ENCODE data around the gene MBOAT1.

The MBOAT1 gene

DNA sequence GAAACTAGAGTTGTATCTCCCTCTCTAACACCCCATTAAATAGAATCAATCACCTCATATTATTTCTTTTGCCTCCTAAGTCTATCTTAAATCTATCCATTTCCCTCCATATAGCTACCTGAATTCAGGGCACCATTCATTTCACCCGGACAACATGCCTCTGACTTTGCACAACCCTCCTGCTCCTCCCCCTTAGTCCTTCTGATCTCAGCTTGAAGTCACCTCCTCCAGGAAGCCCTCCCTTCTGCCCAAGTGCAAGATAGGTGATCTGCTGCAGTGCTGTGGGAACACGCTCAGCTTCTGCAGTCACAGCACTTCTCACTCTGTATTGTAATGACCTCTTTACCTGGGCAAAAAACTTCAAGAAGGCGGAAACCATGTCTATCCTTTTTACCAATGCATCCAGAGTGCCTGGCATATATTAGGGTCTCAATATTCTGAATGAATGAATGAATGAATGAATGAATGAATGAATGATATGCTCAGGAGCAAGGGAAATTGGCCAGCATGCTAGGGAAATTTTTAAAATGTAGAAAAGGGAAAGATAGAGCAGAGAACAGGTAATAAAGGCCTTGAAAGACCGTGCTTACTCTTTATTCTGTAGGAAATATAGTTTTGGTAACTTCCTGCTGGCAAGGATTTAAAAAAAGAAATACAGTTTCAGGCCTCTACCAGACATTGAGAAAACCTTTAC is 41.7 kb downstream of the MBOAT1 start:
- TF ChIP-seq, protein P1, sequence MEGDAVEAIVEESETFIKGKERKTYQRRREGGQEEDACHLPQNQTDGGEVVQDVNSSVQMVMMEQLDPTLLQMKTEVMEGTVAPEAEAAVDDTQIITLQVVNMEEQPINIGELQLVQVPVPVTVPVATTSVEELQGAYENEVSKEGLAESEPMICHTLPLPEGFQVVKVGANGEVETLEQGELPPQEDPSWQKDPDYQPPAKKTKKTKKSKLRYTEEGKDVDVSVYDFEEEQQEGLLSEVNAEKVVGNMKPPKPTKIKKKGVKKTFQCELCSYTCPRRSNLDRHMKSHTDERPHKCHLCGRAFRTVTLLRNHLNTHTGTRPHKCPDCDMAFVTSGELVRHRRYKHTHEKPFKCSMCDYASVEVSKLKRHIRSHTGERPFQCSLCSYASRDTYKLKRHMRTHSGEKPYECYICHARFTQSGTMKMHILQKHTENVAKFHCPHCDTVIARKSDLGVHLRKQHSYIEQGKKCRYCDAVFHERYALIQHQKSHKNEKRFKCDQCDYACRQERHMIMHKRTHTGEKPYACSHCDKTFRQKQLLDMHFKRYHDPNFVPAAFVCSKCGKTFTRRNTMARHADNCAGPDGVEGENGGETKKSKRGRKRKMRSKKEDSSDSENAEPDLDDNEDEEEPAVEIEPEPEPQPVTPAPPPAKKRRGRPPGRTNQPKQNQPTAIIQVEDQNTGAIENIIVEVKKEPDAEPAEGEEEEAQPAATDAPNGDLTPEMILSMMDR (IDR thresholded peaks at IDR 0.05): no peak

DNA sequence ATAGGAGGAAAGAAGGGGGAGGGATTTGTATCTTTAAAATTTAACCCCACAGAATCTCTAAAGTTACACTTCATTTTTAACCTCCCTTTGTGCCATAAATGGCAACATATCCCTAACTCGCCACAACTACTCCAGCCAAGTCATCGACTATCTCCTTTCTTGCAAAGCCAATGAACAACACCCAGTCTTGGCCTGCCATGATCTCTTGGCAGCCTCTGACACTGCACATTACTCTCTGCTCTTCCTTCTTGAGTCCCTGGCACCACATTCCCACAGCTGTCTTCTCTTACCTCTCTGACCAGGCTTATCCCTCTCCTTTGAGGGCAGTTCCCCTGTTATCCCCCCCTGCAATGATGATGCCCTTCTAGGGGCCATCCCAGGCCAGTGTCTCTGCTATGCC is 42.5 kb downstream of the MBOAT1 start:
- TF ChIP-seq, protein P1 (IDR thresholded peaks at IDR 0.05): no peak

DNA sequence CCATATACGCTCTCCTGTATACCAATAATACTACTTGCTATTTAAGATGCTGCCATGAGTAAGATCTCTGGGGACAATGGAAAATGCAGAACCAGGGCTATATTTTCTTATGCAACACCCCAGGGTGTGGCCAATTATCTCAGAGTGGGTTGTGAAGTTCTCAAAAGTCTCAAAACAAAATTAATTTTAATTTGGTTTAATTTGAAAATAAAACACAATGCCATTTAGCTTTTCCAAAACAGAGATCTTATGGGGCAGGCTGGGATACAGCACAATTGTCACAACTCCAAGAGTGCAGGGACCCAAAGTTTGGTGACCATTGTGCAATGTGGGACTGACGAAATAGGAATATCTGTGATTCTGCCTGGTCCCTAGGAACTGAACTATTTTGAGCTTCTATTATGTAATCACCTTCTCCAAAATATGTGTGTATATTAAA is 43.1 kb downstream of the MBOAT1 start:
- TF ChIP-seq, protein P1 (IDR thresholded peaks at IDR 0.05): no peak

DNA sequence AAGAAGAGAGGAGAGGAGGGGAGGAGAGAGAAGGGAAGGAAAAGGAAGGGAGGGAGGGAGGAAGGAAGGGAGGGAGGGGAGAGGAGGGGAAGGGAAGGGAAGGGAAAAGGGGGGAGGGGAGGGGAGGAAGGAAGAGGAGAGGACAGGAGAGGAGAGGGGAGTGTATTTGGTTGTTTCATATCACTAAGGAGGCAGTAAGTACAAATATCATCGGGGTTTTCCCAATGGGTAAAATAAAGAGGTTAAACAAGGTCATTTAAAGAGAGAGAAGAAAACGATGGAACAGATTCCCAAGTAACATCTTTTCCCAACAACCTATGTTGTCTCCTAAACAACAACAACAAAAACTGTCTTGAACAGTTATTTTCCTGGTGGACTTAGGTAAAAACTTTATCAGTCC is 43.6 kb downstream of the MBOAT1 start:
- TF ChIP-seq, protein P1 (IDR thresholded peaks at IDR 0.05): no peak

DNA sequence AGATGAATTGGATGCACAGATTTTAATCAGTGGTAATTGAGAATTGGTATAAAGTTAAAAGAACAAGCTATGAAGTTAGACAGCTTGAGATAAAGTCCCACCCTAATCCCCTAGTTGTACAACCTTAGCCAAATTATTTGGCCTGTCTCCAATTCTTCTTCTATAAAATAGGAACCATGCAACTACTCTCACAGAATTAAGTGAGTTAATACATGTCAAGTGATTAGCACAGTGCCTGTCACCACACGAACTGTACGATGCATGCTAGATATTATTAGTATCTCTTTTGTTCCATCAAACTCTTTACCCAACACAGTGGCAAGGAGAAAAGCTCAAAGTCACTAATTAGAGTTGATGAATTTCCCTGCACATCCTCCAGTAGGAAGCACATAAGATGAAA is 44.7 kb downstream of the MBOAT1 start:
- TF ChIP-seq, protein P1 (IDR thresholded peaks at IDR 0.05): no peak

DNA sequence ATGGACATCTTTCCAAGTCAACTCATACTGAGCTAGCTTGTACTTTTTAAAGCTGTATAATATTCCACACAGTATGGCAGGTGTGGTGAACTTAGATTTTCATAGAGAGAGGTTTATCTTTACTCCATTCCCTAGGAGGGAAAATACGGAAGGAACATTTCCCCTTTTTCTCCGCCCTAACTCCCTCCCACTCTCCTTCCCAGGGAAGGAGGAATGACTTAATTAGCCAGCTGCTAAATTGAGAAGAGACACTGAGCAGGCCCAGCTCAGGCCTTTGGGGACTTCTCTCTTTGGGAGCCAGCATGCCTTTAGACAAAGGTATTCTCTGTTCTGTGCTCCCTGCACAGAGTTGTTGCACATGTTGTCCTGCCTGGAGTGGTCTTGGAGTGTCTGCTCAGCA is 46.1 kb downstream of the MBOAT1 start:
- TF ChIP-seq, protein P1 (IDR thresholded peaks at IDR 0.05): no peak

DNA sequence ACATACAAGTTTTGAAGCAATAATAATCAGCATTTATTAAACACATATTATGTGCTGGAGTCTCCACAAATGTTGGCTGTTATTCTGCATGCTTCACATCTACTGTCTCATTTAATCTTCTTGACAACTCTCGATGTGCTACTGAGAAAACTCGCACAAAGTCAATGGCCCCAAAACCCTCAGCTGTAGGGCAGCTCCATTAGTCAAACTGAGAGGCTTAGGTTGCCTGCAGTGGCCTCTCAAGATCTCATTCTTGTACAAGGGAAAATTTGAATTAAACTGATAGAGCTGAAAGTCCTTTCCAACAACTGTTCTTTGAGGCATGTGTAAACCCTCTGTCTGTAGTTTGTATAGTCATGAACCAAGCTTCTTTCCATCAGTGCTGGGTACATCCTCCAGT is 49.8 kb downstream of the MBOAT1 start:
- TF ChIP-seq, protein P1 (IDR thresholded peaks at IDR 0.05): no peak
